Measurements from ENCODE around the gene LY86. TPM values are rescaled to one million over a fixed set of nuclear protein-coding genes. Genes with fewer than 3 reads are reported as not detected.

Gene LY86
- total and polyA plus RNA-seq, 9 of the 15 experiments (the other 6 are each of a cell fraction or from before 2014, with no cell fraction given) = 0.08 to 0.20 TPM; not detected in 7

GRCh38 chr6:6683969-6684833 is 95.7 kb downstream of the LY86 start (continued):
- peak; percentile 65 for TF ChIP-seq REST (IDR thresholded peaks at IDR 0.05; ENCODE audit: borderline replicate concordance)
- 0 out of 2 replicates have a peak, but pooled peaks have one; percentile 27 for TF ChIP-seq REST (CRISPR knock-in tag; IDR thresholded peaks at IDR 0.05; ENCODE audit: low read depth)
- TF ChIP-seq STAT5A (IDR thresholded peaks at IDR 0.05; ENCODE audit: borderline replicate concordance, low read length) = peak; percentile 82; the same call in 1 of the 2 replicates
- TF ChIP-seq ADNP (tag; IDR thresholded peaks at IDR 0.05) = peak; percentile 21; the same call in 1 of the 2 replicates
- no peak for TF ChIP-seq HNRNPL (IDR thresholded peaks at IDR 0.05; ENCODE audit: low read depth, low read length)
- TF ChIP-seq HDAC8 (tag; IDR thresholded peaks at IDR 0.05) = no peak
- TF ChIP-seq FOS (IDR thresholded peaks at IDR 0.05; ENCODE audit: extremely low read depth, insufficient read length) = no peak
- no peak for TF ChIP-seq MED1 (CRISPR knock-in tag; IDR thresholded peaks at IDR 0.05; ENCODE audit: borderline replicate concordance)
- TF ChIP-seq SAFB2 (IDR thresholded peaks at IDR 0.05; ENCODE audit: borderline replicate concordance, low read depth, low read length, severe bottlenecking) = no peak
- 0 out of 4 replicates have a peak, but pooled peaks of 1 of the 2 experiments have one; percentile 35 for TF ChIP-seq MAZ (CRISPR knock-in tag; conservative IDR thresholded peaks at IDR 0.05 in 1 of 2, IDR thresholded peaks at IDR 0.05 in 1 of 2)
- no peak for TF ChIP-seq HOMEZ (CRISPR knock-in tag; IDR thresholded peaks at IDR 0.05)
- peak; percentile 64; the same call in 1 of the 2 replicates for TF ChIP-seq MYC (IDR thresholded peaks at IDR 0.05; ENCODE audit: low read depth, low read length)
- no peak for TF ChIP-seq MYC (CRISPR knock-in tag; IDR thresholded peaks at IDR 0.05; ENCODE audit: borderline replicate concordance, low read depth)
